NCI-H345 (cell line): ENCODE results near the gene MAST4.
"Not testable (repeated sequence)": the region's sequence is repeated elsewhere in the genome, so short reads cannot be mapped to it uniquely, and the experiment has no call there.

Experiments used
- DNase-seq: peaks from one replicate; lab custom pipeline; 2025; lab: John Stamatoyannopoulos, UW

MAST4 gene

GRCh38 chr5:66742896-66743247 lies 146.7 kb downstream of the MAST4 start:
- DNase-seq, result no peak

- no peak for DNase-seq
Measured at GRCh38 chr5:66743344-66743743, 147.2 kb downstream of the MAST4 start.

GRCh38 chr5:66744040-66744439 lies 147.8 kb downstream of the MAST4 start:
- no peak for DNase-seq

- DNase-seq, result no peak
Measured at GRCh38 chr5:66745297-66745696, 149.1 kb downstream of the MAST4 start.

- no peak for DNase-seq
Measured at GRCh38 chr5:66747607-66748006, 151.4 kb downstream of the MAST4 start.

GRCh38 chr5:66752668-66753067 lies 156.5 kb downstream of the MAST4 start:
- not testable (repeated sequence) for DNase-seq

- peak; percentile 67 for DNase-seq
Measured at GRCh38 chr5:66757219-66757833, 161.1 kb downstream of the MAST4 start.

- DNase-seq, result no peak
Measured at GRCh38 chr5:66757834-66758371, 161.7 kb downstream of the MAST4 start.

- no peak for DNase-seq
Measured at GRCh38 chr5:66769030-66769733, 173.0 kb downstream of the MAST4 start.

GRCh38 chr5:66769839-66770617 lies 173.8 kb downstream of the MAST4 start:
- DNase-seq, result peak; percentile 11

GRCh38 chr5:66777868-66778267 lies 181.7 kb downstream of the MAST4 start:
- no peak for DNase-seq

GRCh38 chr5:66779528-66779927 lies 183.3 kb downstream of the MAST4 start:
- DNase-seq, result no peak

GRCh38 chr5:66788556-66788955 lies 192.4 kb downstream of the MAST4 start:
- no peak for DNase-seq

GRCh38 chr5:66789434-66789833 lies 193.2 kb downstream of the MAST4 start:
- DNase-seq, result no peak

GRCh38 chr5:66793049-66793448 lies 196.9 kb downstream of the MAST4 start:
- peak; percentile 46 for DNase-seq

GRCh38 chr5:66795682-66796081 lies 199.5 kb downstream of the MAST4 start:
- DNase-seq, result no peak

GRCh38 chr5:66796305-66797292 lies 200.4 kb downstream of the MAST4 start:
- DNase-seq, result peak; percentile 71

GRCh38 chr5:66802941-66803340 lies 206.7 kb downstream of the MAST4 start:
- DNase-seq, result no peak

- no peak for DNase-seq
Measured at GRCh38 chr5:66805514-66806430, 209.6 kb downstream of the MAST4 start.

- DNase-seq, result peak; percentile 1
Measured at GRCh38 chr5:66807743-66808142, 211.6 kb downstream of the MAST4 start.

- no peak for DNase-seq
Measured at GRCh38 chr5:66808663-66809062, 212.5 kb downstream of the MAST4 start.
